ENCODE measurements around the gene JMJD8. TPM values are rescaled to one million over a fixed set of nuclear protein-coding genes. Genes with fewer than 3 reads are reported as not detected.
A peak's percentile ranks its signal among the peaks of the same experiment; 100 is the strongest.

The JMJD8 gene
- total RNA-seq, 4 donors from 2014 or later: 83.1 to 119 (median 101) TPM

- peaks cover 0 to 46% (median 21%) of the 10 kb centered on the region in 4 donors for H3K4me1 ChIP-seq
- H3K27ac ChIP-seq: peak overlapping the region in 3 of 4 donors; percentile 90 to 91 (median 90)
- H3K36me3 ChIP-seq: peaks cover 0 to 36% (median 0%) of the 10 kb centered on the region in 3 donors
- DNase-seq (ENCODE audit: low spot score in 2 of 2): no peak
- no peaks in the 10 kb centered on the region for H3K27me3 ChIP-seq
- no peaks in the 10 kb centered on the region for H3K9me3 ChIP-seq
- peak overlapping the region; percentile 42 to 93 (median 66) for H3K4me3 ChIP-seq
- TF ChIP-seq EP300 (IDR thresholded peaks at IDR 0.05) (no peak), CTCF (IDR thresholded peaks at IDR 0.05) (no peak), POLR2A (IDR thresholded peaks at IDR 0.05) (no peak)
- WGBS, 2 donors: 0 to 8% methylated on average over 2 to 19 of the region's 44 CpGs
Observed at GRCh38 chr16:649631-650030, 34.5 kb downstream of the JMJD8 start.

DNA sequence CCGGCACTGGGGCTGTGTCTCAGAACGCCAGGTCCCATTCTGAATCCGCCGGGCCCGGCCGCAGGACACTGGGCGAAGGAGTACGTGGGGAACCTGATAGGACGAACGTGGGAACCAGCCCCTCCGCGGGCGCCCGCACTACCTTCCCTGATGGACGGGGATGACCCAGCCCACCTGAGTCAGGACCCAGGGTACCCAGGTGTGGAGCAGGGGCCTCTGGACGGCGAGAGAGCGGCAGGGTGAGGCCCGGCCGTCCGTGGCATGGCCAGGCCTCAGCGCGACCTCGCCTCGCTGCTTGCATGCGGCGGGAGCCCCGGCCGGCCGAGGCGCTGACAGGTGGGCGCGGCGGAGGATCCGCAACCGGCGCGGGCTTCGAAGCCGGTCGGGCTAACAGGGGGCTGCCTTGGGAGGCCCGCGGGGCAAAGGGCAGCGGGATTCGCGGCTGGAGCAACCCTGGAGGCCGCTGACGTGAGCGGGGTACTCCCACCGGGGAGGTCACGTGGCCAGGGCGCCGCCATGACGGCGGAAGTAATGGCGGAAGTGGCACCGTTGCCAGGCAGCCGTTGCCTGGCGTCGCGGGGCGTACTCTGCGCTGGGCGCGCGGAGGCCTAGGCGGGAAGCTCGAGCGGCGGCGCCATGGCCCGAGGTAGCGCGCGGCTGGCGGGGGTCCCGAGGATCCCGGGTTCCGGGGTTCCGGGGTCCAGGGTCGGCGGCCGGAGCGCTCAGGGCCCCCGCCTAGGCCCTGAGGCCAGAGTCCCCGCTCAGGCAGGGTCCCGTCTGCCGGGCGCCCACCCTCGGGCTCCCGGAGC is 35.1 kb downstream of the JMJD8 start, which contains the start of gene WDR90:
Gene WDR90, plus strand, starts transcription at position 585 of the 809 bp plus-strand sequence. Its CDS starts 52 bp downstream, at position 637.
- Histone ChIP-seq H3K4me3 (peak within 1 kb of the TSS; percentile 42 to 93 (median 66)), H3K36me3 (peaks cover 0 to 31% (median 0%) of the 10 kb centered on the region in 3 donors), H3K9me3 (no peaks in the 10 kb centered on the region), H3K27ac (peak within 1 kb of the TSS; percentile 70 to 91 (median 90)), H3K27me3 (no peaks in the 10 kb centered on the region), H3K4me1 (peaks cover 0 to 51% (median 21%) of the 10 kb centered on the region in 4 donors)
- DNase-seq (ENCODE audit: low spot score in 2 of 2): peak; percentile 85 to 86
- WGBS, 2 donors: 1 to 2% methylated on average over 42 to 57 of the region's 91 CpGs
- TF ChIP-seq POLR2A (IDR thresholded peaks at IDR 0.05): peak in 1 of 2 donors; percentile 70
- TF ChIP-seq CTCF (IDR thresholded peaks at IDR 0.05): peak in 1 of 5 experiments; percentile 39
- TF ChIP-seq EP300 (IDR thresholded peaks at IDR 0.05): peak in 1 of 2 donors; percentile 86

DNA sequence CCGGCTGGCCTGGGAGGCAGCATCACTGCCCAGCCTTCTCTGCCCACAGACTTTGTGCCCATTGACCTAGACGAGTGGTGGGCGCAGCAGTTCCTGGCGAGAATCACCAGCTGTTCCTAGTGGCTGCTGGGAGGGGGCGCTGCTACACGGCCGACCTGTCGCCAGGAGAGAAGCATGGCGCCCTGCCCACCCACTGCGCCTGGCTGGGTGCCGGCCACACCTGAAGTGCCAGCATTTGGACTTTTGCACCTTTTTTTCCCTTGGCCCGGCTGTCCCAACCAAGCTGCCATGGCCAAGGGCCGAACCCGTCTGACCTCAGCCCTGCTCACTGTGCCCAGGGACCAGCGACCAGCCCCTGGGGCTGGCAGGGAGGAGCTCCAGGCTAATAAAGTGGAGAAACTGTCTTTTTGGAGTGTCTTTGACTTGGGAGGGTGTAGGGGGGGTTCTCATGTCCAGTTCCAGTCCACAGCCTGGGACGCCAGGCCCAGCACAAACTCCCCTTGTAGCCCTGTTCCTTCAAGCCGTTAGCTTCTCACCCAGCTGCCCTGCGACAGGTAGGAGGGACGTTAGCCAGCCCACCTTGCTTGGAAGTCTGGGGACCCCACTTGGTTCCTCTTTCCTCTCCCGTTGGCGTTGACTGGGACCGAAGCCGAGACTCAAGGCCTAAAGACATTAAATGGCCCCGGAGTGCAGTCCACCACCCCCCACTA is 35.9 kb downstream of the JMJD8 start:
- Histone ChIP-seq H3K27me3 (no peaks in the 10 kb centered on the region), H3K4me3 (peak overlapping the region; percentile 42 to 93 (median 66)), H3K9me3 (no peaks in the 10 kb centered on the region), H3K36me3 (peaks cover 0 to 23% (median 0%) of the 10 kb centered on the region in 3 donors), H3K27ac (peak overlapping the region; percentile 70 to 91 (median 90)), H3K4me1 (peaks cover 0 to 56% (median 22%) of the 10 kb centered on the region in 4 donors)
- TF ChIP-seq CTCF (IDR thresholded peaks at IDR 0.05): peak in 4 of 5 experiments; percentile 26 to 34 (median 30)
- no peak for TF ChIP-seq POLR2A (IDR thresholded peaks at IDR 0.05)
- no peak for TF ChIP-seq EP300 (IDR thresholded peaks at IDR 0.05)
- 31 to 32% methylated on average over 18 to 20 of the region's 24 CpGs for WGBS, 2 donors
- no peak for DNase-seq (ENCODE audit: low spot score in 2 of 2)

GRCh38 chr16:647173-647902 is 36.8 kb downstream of the JMJD8 start:
- peaks cover 0 to 65% (median 31%) of the 10 kb centered on the region in 4 donors for H3K4me1 ChIP-seq
- H3K4me3 ChIP-seq: no peak overlapping the region
- DNase-seq (ENCODE audit: low spot score in 2 of 2): no peak
- no peaks in the 10 kb centered on the region for H3K9me3 ChIP-seq
- H3K36me3 ChIP-seq: peaks cover 0 to 14% (median 0%) of the 10 kb centered on the region in 3 donors
- WGBS, 2 donors: 66 to 86% methylated on average over 11 to 12 of the region's 25 CpGs
- no peaks in the 10 kb centered on the region for H3K27me3 ChIP-seq
- TF ChIP-seq POLR2A (IDR thresholded peaks at IDR 0.05) (no peak), CTCF (IDR thresholded peaks at IDR 0.05) (no peak), EP300 (IDR thresholded peaks at IDR 0.05) (no peak)
- H3K27ac ChIP-seq: peak overlapping the region in 3 of 4 donors; percentile 55 to 91 (median 90)

All from tibial nerve (tissue), 4 donors.